Nephron (organoid): ENCODE measurements around the gene CYP26C1.
"Not testable (repeated sequence)": the region's sequence is repeated elsewhere in the genome, so short reads cannot be mapped to it uniquely, and the experiment has no call there.

Source experiments
- H3K27ac Mint-ChIP-seq, 3 experiments: 2 replicates each; pipeline ENCODE4 v1.8.0; 2020; ENCODE audit warnings: mixed read lengths in 3 of 3, mild to moderate bottlenecking in 2 of 3, moderate library complexity in 1 of 3
- H3K27me3 Mint-ChIP-seq: 2 replicates; pipeline ENCODE4 v1.8.0; 2021; ENCODE audit warnings: low read depth, mild to moderate bottlenecking, moderate library complexity, mixed read lengths
- H3K36me3 Mint-ChIP-seq: 2 replicates; pipeline ENCODE4 v1.8.0; 2020; ENCODE audit warnings: low read depth, mixed read lengths
- H3K4me1 Mint-ChIP-seq: 2 replicates; pipeline ENCODE4 v1.8.0; 2020; ENCODE audit warnings: mixed read lengths
- H3K4me3 Mint-ChIP-seq, 3 experiments: 2 replicates each; pipeline ENCODE4 v1.8.0; 2020; ENCODE audit warnings: mild to moderate bottlenecking in 3 of 3, mixed read lengths in 3 of 3, moderate library complexity in 2 of 3
- H3K9me3 Mint-ChIP-seq: 2 replicates; pipeline ENCODE4 v1.8.0; 2020; ENCODE audit warnings: mixed read lengths
- TF ChIP-seq, protein P1 (sequence below), 3 experiments: fragments of 200-600 bp; sonication (generic); IDR thresholded peaks; one replicate each; pipeline ENCODE4 v1.5.0; 2021; ENCODE audit warnings: antibody characterized with exemption in 3 of 3; ENCODE audit not compliant: unreplicated experiment in 3 of 3

Gene CYP26C1

DNA sequence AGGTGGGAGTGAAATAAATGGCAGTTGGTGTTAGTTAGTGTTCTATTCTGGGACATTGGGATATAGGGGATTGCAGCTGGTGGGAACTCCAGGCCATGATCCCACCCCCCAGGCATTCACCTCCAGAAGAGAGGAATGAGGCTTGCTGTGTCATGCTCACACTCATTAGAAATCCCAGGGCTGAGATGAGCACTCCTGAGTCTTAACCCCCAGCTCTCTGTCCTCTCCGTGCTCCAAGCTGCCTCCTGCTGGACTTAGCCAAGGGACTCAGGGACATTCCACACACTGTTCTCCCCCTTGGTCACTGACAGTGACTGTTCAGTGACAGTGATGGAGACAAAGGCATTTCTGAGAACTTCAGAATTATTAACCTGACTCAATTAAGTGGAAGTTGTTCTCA lies 34.6 kb downstream of the CYP26C1 start:
- H3K27me3 Mint-ChIP-seq = peaks cover 4% of the 10 kb centered on the region

DNA sequence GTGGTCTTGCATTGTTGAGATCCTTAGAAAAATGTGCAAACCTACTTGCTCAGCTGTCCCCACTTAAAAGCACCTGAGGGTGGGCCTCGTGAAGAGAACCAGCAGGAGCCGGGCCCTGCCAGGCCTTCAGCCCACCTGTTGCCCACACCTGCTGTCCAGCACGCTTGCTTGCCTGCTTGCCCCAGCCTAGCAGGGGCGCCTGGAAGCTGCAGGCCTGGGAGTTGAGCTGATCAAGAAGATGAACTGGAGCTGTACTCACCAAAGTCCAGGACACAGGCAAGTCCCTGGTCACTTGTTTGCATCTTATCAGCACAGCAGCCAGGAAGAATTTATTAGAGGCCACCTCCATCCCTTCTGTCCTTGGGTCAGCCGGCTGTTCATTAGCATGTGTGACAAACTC lies 36.3 kb downstream of the CYP26C1 start:
- Mint-ChIP-seq H3K27me3 (no peaks in the 10 kb centered on the region), H3K36me3 (no peaks in the 10 kb centered on the region)

More for the DNA sequence above, 34.6 kb downstream of the CYP26C1 start:
- Mint-ChIP-seq H3K4me3 (no peak overlapping the region), H3K36me3 (no peaks in the 10 kb centered on the region), H3K27ac (no peak overlapping the region), H3K9me3 (no peaks in the 10 kb centered on the region), H3K4me1 (no peaks in the 10 kb centered on the region)
- TF ChIP-seq, protein P1, sequence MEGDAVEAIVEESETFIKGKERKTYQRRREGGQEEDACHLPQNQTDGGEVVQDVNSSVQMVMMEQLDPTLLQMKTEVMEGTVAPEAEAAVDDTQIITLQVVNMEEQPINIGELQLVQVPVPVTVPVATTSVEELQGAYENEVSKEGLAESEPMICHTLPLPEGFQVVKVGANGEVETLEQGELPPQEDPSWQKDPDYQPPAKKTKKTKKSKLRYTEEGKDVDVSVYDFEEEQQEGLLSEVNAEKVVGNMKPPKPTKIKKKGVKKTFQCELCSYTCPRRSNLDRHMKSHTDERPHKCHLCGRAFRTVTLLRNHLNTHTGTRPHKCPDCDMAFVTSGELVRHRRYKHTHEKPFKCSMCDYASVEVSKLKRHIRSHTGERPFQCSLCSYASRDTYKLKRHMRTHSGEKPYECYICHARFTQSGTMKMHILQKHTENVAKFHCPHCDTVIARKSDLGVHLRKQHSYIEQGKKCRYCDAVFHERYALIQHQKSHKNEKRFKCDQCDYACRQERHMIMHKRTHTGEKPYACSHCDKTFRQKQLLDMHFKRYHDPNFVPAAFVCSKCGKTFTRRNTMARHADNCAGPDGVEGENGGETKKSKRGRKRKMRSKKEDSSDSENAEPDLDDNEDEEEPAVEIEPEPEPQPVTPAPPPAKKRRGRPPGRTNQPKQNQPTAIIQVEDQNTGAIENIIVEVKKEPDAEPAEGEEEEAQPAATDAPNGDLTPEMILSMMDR (IDR thresholded peaks at IDR 0.05; ENCODE audit: unreplicated experiment in 3 of 3) = no peak

GRCh38 chr10:93097386-93097785 lies 36.8 kb downstream of the CYP26C1 start:
- no peak overlapping the region for H3K4me3 Mint-ChIP-seq
- H3K36me3 Mint-ChIP-seq = no peaks in the 10 kb centered on the region
- no peaks in the 10 kb centered on the region for H3K27me3 Mint-ChIP-seq
- no peaks in the 10 kb centered on the region for H3K4me1 Mint-ChIP-seq
- H3K27ac Mint-ChIP-seq = no peak overlapping the region
- TF ChIP-seq, protein P1 (IDR thresholded peaks at IDR 0.05; ENCODE audit: unreplicated experiment in 3 of 3) = no peak
- no peaks in the 10 kb centered on the region for H3K9me3 Mint-ChIP-seq

More for the DNA sequence above, 36.3 kb downstream of the CYP26C1 start:
- Mint-ChIP-seq H3K4me3 (no peak overlapping the region), H3K27ac (no peak overlapping the region), H3K9me3 (no peaks in the 10 kb centered on the region), H3K4me1 (no peaks in the 10 kb centered on the region)
- TF ChIP-seq, protein P1 (IDR thresholded peaks at IDR 0.05; ENCODE audit: unreplicated experiment in 3 of 3) = no peak

- no peaks in the 10 kb centered on the region for H3K27me3 Mint-ChIP-seq
- H3K27ac Mint-ChIP-seq = no peak overlapping the region
- TF ChIP-seq, protein P1 (IDR thresholded peaks at IDR 0.05; ENCODE audit: unreplicated experiment in 3 of 3) = no peak
- H3K4me3 Mint-ChIP-seq = no peak overlapping the region
- no peaks in the 10 kb centered on the region for H3K4me1 Mint-ChIP-seq
- H3K36me3 Mint-ChIP-seq = peaks cover under 1% of the 10 kb centered on the region
- H3K9me3 Mint-ChIP-seq = peaks cover 6% of the 10 kb centered on the region
These were observed 38.2 kb downstream of the CYP26C1 start for GRCh38 chr10:93098816-93099215.

DNA sequence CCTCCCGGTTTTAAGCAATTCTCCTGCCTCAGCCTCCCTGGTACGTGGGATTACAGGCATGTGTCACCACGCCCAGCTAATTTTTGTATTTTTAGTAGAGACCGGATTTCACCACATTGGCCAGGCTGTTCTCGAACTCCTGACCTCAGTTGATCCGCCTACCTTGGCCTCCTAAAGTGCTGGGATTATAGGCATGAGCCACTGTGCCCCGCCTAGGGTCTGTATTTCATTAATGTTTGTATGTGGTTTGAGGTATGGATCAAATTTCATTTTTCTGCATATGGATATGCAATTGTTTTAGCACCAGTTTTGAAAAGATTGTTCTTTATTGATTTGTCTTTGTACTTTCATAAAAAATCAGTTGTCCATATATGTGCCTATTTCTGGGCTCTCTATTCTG lies 39.1 kb downstream of the CYP26C1 start:
- Mint-ChIP-seq H3K27ac (no peak overlapping the region), H3K9me3 (peaks cover 8% of the 10 kb centered on the region), H3K27me3 (no peaks in the 10 kb centered on the region), H3K4me3 (no peak overlapping the region), H3K36me3 (peaks cover 4% of the 10 kb centered on the region), H3K4me1 (no peaks in the 10 kb centered on the region)
- TF ChIP-seq, protein P1 (IDR thresholded peaks at IDR 0.05; ENCODE audit: unreplicated experiment in 3 of 3) = no peak

DNA sequence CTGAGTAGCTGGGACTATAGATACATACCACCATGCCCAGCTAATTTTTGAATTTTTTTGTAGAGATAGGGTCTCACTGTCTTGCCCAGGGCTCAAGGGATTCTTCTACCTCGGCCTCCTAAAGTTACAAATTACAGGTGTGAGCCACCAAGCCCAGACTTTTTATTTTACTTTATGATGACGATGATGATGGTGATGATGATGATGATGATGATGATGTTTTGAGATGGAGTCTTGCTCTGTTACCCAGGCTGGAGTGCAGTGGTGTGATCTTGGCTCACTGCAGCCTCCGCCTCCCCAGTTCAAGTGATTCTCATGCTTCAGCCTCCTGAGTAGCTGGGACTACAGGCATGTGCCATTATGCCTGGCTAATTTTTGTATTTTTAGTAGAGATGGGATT lies 40.5 kb downstream of the CYP26C1 start:
- H3K9me3 Mint-ChIP-seq, H3K36me3 Mint-ChIP-seq, H3K27ac Mint-ChIP-seq, H3K4me3 Mint-ChIP-seq, H3K27me3 Mint-ChIP-seq, H3K4me1 Mint-ChIP-seq: not testable (repeated sequence)
